Activated CD4-positive, alpha-beta memory T cell treated with anti-CD3 and anti-CD28 coated beads for 36 hours (primary cell): ENCODE data around the gene PTPRN2. TPM values are rescaled to one million over a fixed set of nuclear protein-coding genes. Genes with fewer than 3 reads are reported as not detected.

ENCODE experiments used
- CTCF ChIA-PET: fragments of 350-600 bp; sonication (Branson Sonifier 250); formaldehyde crosslinking; loops from one replicate; lab custom pipeline; 2021; ENCODE audit warnings: antibody characterized with exemption, inconsistent platforms; lab: Charles Lee
- POLR2A ChIA-PET: fragments of 350-600 bp; sonication (Branson Sonifier 250); formaldehyde crosslinking; loops from one replicate; lab custom pipeline; 2021; ENCODE audit warnings: antibody characterized with exemption; lab: Charles Lee
- DNase-seq: peaks from one replicate; pipeline ENCODE4 v3.0.0-alpha.2; 2020
- H3K27ac Mint-ChIP-seq: one replicate; pipeline ENCODE4 v1.8.0; 2021; ENCODE audit warnings: mixed read lengths
- H3K27me3 Mint-ChIP-seq: one replicate; pipeline ENCODE4 v1.8.0; 2021; ENCODE audit warnings: mixed read lengths
- H3K36me3 Mint-ChIP-seq: one replicate; pipeline ENCODE4 v1.8.0; 2021; ENCODE audit warnings: mixed read lengths
- H3K4me1 Mint-ChIP-seq: one replicate; pipeline ENCODE4 v1.8.0; 2021; ENCODE audit warnings: low read depth, mixed read lengths
- H3K4me3 Mint-ChIP-seq: one replicate; pipeline ENCODE4 v1.8.0; 2021; ENCODE audit warnings: mild to moderate bottlenecking, mixed read lengths
- H3K9me3 Mint-ChIP-seq: one replicate; pipeline ENCODE4 v1.8.0; 2021; ENCODE audit warnings: mixed read lengths
- intact Hi-C: fragments of 100-400 bp; cut with micrococcal nuclease; formaldehyde crosslinking; loops from one replicate; pipeline ENCODE4 v1.15.1; 2023
- total RNA-seq, 2 experiments: library from RNA; stranded (reverse); gene quantifications; one replicate each; pipeline ENCODE4 v1.2.3, GENCODE V29; 2021

PTPRN2 gene
- total RNA-seq, 2 experiments from 2014 or later, result 0.51 to 0.64 TPM

DNA sequence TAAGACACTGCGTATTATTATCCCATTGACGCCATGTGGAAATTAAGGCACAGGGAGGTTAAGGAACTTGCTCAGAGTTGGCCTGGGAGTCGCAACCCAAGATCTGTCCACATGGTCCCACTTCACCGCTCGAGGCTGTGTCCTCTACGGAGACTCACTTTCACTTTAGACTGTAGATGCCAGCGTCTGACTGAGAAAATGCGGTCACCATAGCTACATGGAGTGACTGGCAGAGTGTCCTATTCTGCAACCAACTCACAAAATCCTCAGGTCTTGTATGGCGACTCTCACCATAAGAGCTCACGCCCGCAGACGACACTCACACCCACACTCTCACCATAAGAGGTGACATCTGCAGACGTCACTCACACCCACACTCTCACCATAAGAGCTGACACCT is 257.9 kb downstream of the PTPRN2 start:
- DNase-seq, result no peak
- POLR2A ChIA-PET, result no interaction called here
- H3K36me3 Mint-ChIP-seq, result no peaks in the 10 kb centered on the region
- H3K9me3 Mint-ChIP-seq, result peaks cover 49% of the 10 kb centered on the region
- H3K4me1 Mint-ChIP-seq, result no peaks in the 10 kb centered on the region
- H3K27me3 Mint-ChIP-seq, result no peaks in the 10 kb centered on the region
- H3K4me3 Mint-ChIP-seq, result no peak overlapping the region
- CTCF ChIA-PET, result no interaction called here
- H3K27ac Mint-ChIP-seq, result no peak overlapping the region
- intact Hi-C loops, result no loop called here

DNA sequence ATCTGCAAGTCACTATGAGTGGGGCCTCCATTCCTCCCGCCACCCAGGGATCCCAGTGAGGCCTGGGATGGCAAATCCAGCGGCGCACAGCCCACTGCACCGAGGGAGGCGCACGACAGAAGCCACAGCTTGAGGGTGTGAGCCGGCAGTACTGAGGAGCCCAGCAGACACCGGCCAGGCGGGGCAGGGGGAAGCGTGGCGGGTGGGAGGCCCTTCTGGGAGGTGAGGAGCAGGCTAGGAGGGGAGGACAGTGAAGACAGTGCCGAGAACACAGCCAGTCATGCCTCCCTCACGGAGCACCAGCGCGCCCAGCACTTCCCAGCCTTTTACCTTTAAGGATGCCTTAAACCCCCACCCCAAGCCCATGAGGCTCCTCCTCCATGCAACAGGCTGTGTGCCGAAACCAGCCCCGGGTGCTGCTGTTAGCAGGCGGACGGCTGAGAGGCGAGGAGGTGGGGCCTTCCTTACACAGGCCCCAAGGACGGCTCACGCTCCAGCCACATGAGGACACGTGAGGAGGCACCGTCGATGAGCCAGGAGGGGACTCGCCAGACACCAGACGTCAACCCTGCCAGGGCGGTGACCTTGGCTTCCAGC is 258.5 kb downstream of the PTPRN2 start:
- POLR2A ChIA-PET, result no interaction called here
- Mint-ChIP-seq H3K36me3 (no peaks in the 10 kb centered on the region), H3K27ac (no peak overlapping the region), H3K9me3 (peaks cover 45% of the 10 kb centered on the region), H3K4me1 (no peaks in the 10 kb centered on the region), H3K27me3 (no peaks in the 10 kb centered on the region), H3K4me3 (no peak overlapping the region)
- CTCF ChIA-PET, result no interaction called here
- intact Hi-C loops, result no loop called here
- no peak for DNase-seq

DNA sequence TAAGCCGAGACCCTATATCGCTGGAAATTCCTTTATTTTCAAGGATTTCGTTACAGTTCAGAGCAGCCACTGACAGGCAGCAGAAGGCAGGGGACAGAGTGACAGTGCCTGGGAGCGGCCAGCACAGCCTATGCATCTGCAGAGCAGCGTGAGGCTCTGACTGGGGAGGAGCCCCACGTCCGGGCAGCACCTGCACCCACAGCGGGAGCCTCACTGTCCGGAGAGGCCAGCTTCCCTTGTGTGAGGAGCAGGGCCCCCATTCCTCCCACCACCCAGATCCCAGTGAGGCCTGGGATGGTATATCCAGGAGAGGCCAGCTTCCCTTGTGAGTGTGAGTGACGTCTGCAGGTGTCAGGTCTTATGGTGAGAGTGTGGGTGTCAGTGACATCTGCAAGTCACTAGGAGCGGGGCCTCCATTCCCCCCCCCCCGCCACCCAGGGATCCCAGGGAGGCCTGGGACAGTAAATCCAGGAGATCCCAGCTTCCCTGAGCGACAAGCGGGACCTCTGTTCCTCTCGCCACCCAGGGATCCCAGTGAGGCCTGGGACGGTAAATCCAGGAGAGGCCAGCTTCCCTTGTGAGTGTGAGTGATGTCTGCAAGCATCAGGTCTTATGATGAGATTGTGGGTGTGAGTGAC is 259.1 kb downstream of the PTPRN2 start:
- CTCF ChIA-PET, result no interaction called here
- intact Hi-C loops, result no loop called here
- H3K36me3 Mint-ChIP-seq, result no peaks in the 10 kb centered on the region
- DNase-seq, result no peak
- H3K27me3 Mint-ChIP-seq, result no peaks in the 10 kb centered on the region
- H3K27ac Mint-ChIP-seq, result no peak overlapping the region
- H3K4me3 Mint-ChIP-seq, result no peak overlapping the region
- peaks cover 43% of the 10 kb centered on the region for H3K9me3 Mint-ChIP-seq
- H3K4me1 Mint-ChIP-seq, result no peaks in the 10 kb centered on the region
- POLR2A ChIA-PET, result no interaction called here

DNA sequence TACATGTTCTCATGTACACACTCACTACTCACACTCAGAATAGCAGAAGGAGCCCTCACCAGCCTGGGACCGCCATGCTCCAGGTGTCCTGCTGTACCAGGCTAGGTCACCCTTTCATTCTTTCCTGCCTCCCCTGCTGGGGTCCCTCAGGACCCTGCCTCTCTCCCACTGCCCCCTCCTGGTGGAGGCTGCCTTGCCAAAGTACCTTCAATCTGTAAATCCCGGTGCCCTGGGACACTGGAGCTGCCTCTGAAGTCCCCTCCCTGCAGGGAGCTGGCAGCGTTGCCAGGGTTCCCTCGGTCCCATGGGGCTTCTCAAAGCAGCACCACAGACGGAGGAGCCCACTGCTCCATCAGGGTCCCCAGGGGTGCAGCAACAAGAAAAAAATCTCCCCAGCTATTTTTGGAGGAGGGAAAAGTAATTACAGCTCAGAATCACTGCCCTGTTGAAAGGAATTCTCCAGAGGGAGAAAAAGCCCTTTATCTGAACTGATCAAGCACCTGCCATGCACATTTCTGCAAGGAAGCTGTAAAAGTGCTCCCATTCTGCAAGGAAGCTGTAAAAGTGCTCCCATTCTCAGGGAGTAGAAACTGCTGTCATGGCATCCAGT is 259.9 kb downstream of the PTPRN2 start:
- H3K4me3 Mint-ChIP-seq, result no peak overlapping the region
- H3K36me3 Mint-ChIP-seq, result no peaks in the 10 kb centered on the region
- H3K27ac Mint-ChIP-seq, result no peak overlapping the region
- intact Hi-C loops, result no loop called here
- ChIA-PET POLR2A (no interaction called here), CTCF (no interaction called here)
- DNase-seq, result no peak
- no peaks in the 10 kb centered on the region for H3K27me3 Mint-ChIP-seq
- H3K9me3 Mint-ChIP-seq, result peaks cover 38% of the 10 kb centered on the region
- no peaks in the 10 kb centered on the region for H3K4me1 Mint-ChIP-seq

DNA sequence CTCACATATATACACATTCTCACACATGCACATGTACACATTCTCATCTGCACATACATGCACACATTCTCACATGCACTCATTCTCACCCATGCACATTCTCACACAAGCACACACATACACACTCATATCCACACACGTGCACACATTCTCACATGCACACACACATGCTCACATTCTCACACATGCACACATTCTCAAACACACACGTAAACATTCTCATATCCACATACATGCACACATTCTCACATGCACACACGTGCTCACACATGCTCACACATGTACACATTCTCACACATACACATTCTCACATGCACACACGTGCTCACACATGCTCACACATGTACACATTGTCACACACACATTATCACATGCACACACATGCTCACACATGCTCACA is 260.6 kb downstream of the PTPRN2 start:
- Mint-ChIP-seq H3K27me3 (no peaks in the 10 kb centered on the region), H3K27ac (no peak overlapping the region), H3K4me1 (no peaks in the 10 kb centered on the region), H3K9me3 (peaks cover 31% of the 10 kb centered on the region), H3K4me3 (no peak overlapping the region), H3K36me3 (no peaks in the 10 kb centered on the region)
- DNase-seq, result no peak
- intact Hi-C loops, result no loop called here
- POLR2A ChIA-PET, result no interaction called here
- CTCF ChIA-PET, result no interaction called here

DNA sequence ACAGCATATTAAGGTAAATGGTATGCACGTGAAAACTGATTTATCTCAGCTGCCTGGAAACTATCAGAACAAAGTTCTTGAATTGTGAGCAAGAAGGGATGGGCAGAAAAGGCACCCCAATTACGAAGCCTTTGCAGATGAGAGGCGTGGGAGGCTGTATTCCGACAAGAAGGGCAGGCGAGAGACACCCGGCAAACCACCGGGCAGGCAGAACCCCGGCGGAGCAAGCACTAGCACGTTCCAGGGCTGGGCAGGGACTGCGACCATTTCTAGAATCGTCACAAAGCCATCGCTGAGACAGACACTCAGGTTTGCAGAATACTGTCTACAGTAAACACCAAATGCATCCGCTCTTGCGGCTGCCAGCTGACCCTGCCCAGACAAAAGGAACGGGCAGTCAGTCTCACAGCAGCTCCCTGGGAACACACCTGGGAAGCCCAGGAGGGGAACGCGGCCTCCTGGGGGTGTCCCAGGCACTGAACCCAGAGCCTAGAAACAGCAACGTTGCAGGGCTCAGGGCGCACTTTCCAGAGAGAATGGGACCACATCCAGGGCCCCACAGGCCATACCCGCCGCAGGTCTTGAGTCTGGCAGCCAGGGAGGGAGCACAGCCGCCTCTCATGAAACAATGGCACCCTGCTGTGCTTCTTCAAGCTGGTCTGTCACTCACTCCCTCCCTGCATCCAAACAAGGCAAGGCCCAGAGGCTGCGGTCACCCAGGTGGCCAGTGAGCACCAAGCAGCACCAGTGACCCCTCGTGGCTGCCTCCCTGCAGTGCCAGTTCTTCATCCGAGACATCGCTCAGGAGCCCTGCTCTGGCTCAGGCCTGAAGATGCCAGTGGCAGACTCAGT is 261.9 kb downstream of the PTPRN2 start:
- H3K27me3 Mint-ChIP-seq, result no peaks in the 10 kb centered on the region
- intact Hi-C loops, result no loop called here
- no peaks in the 10 kb centered on the region for H3K36me3 Mint-ChIP-seq
- POLR2A ChIA-PET, result no interaction called here
- CTCF ChIA-PET, result no interaction called here
- H3K9me3 Mint-ChIP-seq, result peaks cover 21% of the 10 kb centered on the region
- no peak overlapping the region for H3K4me3 Mint-ChIP-seq
- H3K4me1 Mint-ChIP-seq, result no peaks in the 10 kb centered on the region
- DNase-seq, result no peak
- H3K27ac Mint-ChIP-seq, result no peak overlapping the region

DNA sequence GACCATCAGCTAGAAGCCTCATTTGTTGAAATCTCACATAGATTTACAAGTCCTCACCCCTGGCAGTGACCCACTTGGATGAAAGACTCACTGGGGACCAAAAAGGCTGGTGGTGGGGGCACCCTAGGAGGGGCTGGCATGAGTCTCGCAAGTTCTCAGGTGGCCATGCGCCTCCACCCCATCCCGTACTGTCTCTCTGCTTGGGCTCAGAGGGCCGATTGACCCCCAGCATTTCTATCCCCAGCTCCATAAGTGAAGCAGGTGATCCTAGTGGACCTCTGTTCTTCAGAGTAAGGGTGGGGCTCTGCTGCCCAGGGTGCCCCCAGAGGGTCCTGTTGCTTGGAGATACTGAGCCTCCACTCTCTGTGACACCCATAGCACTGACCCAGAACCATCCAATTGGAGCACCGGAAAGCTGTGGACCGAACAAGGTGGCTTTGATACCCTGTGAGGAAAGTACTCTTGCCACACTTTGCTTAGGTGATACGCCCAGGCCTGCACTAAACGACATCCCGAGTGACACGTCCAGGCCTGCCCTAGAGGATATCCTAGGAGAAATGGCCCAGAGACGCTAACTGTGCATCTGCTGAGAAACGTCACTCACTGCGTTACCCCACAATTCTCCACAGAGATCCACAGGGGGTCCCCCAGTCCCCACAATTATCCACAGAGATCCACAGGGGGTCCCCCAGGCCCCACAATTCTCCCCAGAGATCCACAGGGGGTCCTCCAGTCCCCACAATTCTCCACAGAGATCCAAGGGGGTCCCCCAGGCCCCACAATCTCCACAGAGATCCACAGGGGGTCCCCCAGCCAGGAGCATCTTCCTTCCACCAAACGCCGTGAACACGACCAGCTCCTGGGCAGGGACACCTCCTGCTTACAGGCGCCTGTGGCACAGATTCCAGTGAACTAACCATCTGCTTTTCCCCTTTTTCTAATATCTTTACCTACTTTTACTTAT is 262.9 kb downstream of the PTPRN2 start:
- H3K4me3 Mint-ChIP-seq, result no peak overlapping the region
- no peak overlapping the region for H3K27ac Mint-ChIP-seq
- no peaks in the 10 kb centered on the region for H3K36me3 Mint-ChIP-seq
- H3K9me3 Mint-ChIP-seq, result peaks cover 15% of the 10 kb centered on the region
- ChIA-PET CTCF (no interaction called here), POLR2A (no interaction called here)
- DNase-seq, result no peak
- intact Hi-C loops, result no loop called here
- no peaks in the 10 kb centered on the region for H3K27me3 Mint-ChIP-seq
- H3K4me1 Mint-ChIP-seq, result no peaks in the 10 kb centered on the region

DNA sequence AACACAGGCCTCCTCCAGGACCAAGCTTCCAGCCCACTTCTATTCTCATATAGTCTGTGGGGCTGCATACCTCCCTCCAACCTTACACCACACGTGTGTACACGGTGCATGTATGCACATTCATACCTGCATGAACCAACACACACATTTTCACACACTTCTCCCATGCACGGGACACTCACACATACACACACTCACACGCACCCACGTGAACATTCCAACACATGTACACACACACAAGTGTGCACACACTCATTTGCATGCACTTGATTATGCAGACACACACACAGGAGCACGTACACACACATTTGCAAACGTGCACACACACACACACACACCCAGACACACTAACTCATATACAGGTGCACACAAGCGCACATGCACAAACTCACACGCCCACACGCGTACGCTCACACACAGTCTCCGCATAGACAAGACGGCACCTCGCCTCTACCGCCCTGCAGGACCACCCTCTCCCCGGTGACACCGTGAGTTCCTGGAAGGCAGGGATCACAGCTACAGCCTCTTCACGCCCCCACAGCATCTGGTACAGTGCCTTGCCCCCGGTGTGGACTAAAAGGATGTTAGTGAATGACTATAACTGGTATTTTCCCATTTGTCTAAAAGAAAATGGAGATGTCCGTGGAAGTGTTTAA is 263.8 kb downstream of the PTPRN2 start:
- H3K9me3 Mint-ChIP-seq, result peaks cover 15% of the 10 kb centered on the region
- no peaks in the 10 kb centered on the region for H3K36me3 Mint-ChIP-seq
- POLR2A ChIA-PET, result no interaction called here
- no peaks in the 10 kb centered on the region for H3K27me3 Mint-ChIP-seq
- intact Hi-C loops, result no loop called here
- no peak for DNase-seq
- CTCF ChIA-PET, result no interaction called here
- no peaks in the 10 kb centered on the region for H3K4me1 Mint-ChIP-seq
- no peak overlapping the region for H3K27ac Mint-ChIP-seq
- H3K4me3 Mint-ChIP-seq, result no peak overlapping the region

DNA sequence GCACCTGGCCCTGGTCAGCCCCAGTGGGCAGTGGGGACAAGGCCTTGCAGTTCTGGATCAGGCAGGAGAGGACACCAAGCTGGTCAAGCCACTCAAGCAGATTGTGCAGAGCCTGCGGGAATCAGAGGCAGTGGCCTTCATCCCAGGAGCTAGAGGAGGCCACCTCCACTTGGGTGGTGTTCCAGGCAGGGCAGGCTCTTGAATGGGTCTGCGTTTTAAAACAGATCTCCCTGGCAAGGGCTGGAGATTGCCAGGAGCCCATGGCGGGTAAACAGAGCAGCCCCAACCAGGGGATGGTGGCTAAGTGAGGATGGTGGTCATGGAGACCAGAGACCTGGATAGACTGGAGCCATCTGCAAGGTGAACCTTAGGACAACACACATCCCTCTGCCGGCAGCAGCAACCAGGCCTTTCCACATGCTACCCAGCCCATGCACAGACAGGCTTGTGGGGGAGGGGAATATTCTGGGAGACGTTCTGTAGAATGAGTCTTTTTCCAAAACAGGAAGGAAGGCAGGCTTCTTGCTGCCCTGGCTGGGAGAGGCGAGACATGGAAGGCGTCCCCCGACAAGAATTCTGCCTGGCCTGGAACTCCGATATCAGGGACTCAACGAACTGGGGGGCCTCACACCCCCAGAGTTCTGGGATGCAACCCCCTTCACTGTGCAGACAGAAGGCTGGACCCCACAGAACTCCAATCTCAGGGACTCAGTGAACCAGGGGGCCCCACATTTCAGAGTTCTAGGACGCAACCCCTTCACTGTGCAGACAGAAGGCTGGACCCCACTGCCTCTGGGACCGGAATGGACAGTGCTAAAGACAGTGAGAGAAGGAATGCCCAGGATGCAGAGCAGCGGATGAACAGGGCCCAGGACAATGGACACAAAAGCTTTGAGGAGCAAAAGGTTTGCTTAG is 264.8 kb downstream of the PTPRN2 start:
- ChIA-PET CTCF (interaction anchor here (0.7 kb wide), 1 partner anchor 87 kb away, joined by 3 read pairs; no protein-coding TSS in a partner anchor), POLR2A (no interaction called here)
- no peaks in the 10 kb centered on the region for H3K27me3 Mint-ChIP-seq
- H3K4me3 Mint-ChIP-seq, result no peak overlapping the region
- H3K4me1 Mint-ChIP-seq, result no peaks in the 10 kb centered on the region
- no peaks in the 10 kb centered on the region for H3K36me3 Mint-ChIP-seq
- peaks cover 15% of the 10 kb centered on the region for H3K9me3 Mint-ChIP-seq
- no peak overlapping the region for H3K27ac Mint-ChIP-seq
- DNase-seq, result no peak
- intact Hi-C loops, result no loop called here

DNA sequence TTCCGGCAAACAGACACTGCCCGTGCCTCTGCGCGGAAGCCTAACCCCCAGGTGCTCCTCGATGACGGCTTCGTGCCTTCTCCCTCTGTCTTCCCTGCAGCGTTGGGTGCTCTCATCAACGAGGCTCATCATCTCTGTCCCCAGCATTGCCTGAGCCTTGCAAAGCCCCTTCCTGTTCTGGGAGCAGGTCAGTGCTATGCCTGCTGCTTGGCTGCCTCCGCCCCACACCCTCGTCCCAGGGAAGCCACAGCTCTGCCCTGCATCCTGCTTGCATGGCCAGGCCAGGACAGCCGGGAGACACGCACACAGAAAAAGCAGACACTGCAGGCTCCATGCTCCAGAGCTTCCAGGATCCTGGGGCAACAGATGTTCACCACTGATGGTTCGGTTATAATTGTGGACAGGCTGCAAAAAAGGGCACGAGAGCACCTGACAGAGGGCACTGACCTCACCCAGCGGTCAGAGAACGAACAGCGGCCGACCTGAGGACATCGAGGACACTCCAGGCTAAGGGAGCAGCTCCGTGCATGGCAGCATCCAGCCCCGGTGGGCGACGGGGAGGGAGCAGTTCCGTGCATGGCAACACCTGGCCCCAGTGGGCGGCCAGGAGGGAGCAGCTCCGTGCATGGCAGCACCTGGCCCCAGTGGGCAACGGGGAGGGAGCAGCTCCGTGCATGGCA is 265.5 kb downstream of the PTPRN2 start:
- POLR2A ChIA-PET, result no interaction called here
- CTCF ChIA-PET, result interaction anchor here (0.7 kb wide), 1 partner anchor 88 kb away, joined by 3 read pairs; no protein-coding TSS in a partner anchor

More for the DNA sequence above, 265.5 kb downstream of the PTPRN2 start:
- no peak for DNase-seq
- Mint-ChIP-seq H3K4me1 (no peaks in the 10 kb centered on the region), H3K9me3 (peaks cover 9% of the 10 kb centered on the region), H3K27ac (no peak overlapping the region), H3K27me3 (peaks cover 3% of the 10 kb centered on the region), H3K4me3 (no peak overlapping the region), H3K36me3 (no peaks in the 10 kb centered on the region)
- intact Hi-C loops, result no loop called here
